ENCODE results near the gene CBS.

- TF ChIP-seq CTCF (IDR thresholded peaks at IDR 0.05), result no peak
- no peak for TF ChIP-seq POLR2A (IDR thresholded peaks at IDR 0.05)
Measured at GRCh38 chr21:43004926-43005325, 70.7 kb downstream of the CBS start.

All from uterus (tissue), 2 donors.